Endothelial cell of umbilical vein (primary cell): Measurements from ENCODE around the gene DMD. TPM values are rescaled to one million over a fixed set of nuclear protein-coding genes. Genes with fewer than 3 reads are reported as not detected.

Source experiments
- BruUV-seq: library from RNA; stranded (reverse); fragments of 400-500 nt; replicated peaks from 2 replicates; lab custom pipeline; 2021; lab: Mats Ljungman, UMichigan
- CTCF ChIA-PET: fragments of 300-600, 350-600 bp; sonication (Branson Sonifier 250); formaldehyde crosslinking; loops from one replicate; lab custom pipeline; 2021; ENCODE audit warnings: antibody characterized with exemption, inconsistent platforms; lab: Charles Lee
- POLR2A ChIA-PET: fragments of 300-600, 350-600 bp; sonication (Branson Sonifier 250); formaldehyde crosslinking; loops from one replicate; lab custom pipeline; 2021; ENCODE audit warnings: antibody characterized with exemption, inconsistent platforms; lab: Charles Lee
- DNase-seq: peaks from one replicate; pipeline ENCODE4 v3.0.0-alpha.2; 2011; ENCODE audit warnings: low read depth, low spot score
- FAIRE-seq: peaks from 2 replicates; lab custom pipeline; 2011; peaks lifted over from hg19 to GRCh38; lab: Jason Lieb, UNC
- H2AFZ ChIP-seq: 2 replicates; pipeline ENCODE4 v1.6.0; 2012; ENCODE audit warnings: low read depth, low read length, control low read depth, inconsistent platforms
- H3K27ac ChIP-seq: 2 replicates; pipeline ENCODE4 v1.5.1; 2011; ENCODE audit warnings: low read depth, mild to moderate bottlenecking, control low read depth, low read length, moderate library complexity; ENCODE audit not compliant: insufficient read depth
- H3K27me3 ChIP-seq, 2 experiments: 2 replicates each; pipeline versions ENCODE4 v1.6.0 to v1.6.1; 2011; ENCODE audit warnings: low read length in 2 of 2, mixed read lengths in 1 of 2; ENCODE audit not compliant: control insufficient read depth in 2 of 2, insufficient read depth in 2 of 2
- H3K36me3 ChIP-seq, 2 experiments: 2 replicates in 1 of 2; 3 replicates in 1 of 2; pipeline ENCODE4 v1.5.1; 2011; ENCODE audit warnings: low read length in 2 of 2, mild to moderate bottlenecking in 1 of 2, moderate library complexity in 1 of 2; ENCODE audit not compliant: control insufficient read depth in 2 of 2, insufficient read depth in 2 of 2; ENCODE audit errors: extremely low read depth in 1 of 2
- H3K4me1 ChIP-seq: 3 replicates; pipeline ENCODE4 v1.5.1; 2011; ENCODE audit warnings: mild to moderate bottlenecking, low read length; ENCODE audit not compliant: control insufficient read depth, insufficient read depth; ENCODE audit errors: extremely low read depth
- H3K4me2 ChIP-seq: 2 replicates; pipeline ENCODE4 v1.6.1; 2011; ENCODE audit warnings: low read length, control low read depth, mixed read lengths; ENCODE audit not compliant: insufficient read depth
- H3K4me3 ChIP-seq, 3 experiments: fragments of 200-600 bp in 1 of 3; sonication (generic), shearing (Covaris generic) in 1 of 3; replicated peaks in 1 of 3; 2 replicates each; pipeline ENCODE4 v1.5.1; 2011 to 2016; ENCODE audit warnings: control low read depth in 3 of 3, low read length in 3 of 3, mild to moderate bottlenecking in 2 of 3, inconsistent platforms in 1 of 3, low read depth in 1 of 3, moderate library complexity in 1 of 3; ENCODE audit not compliant: insufficient read depth in 1 of 3
- H3K79me2 ChIP-seq: 2 replicates; pipeline ENCODE4 v1.6.0; 2012; ENCODE audit warnings: low read length, inconsistent platforms; ENCODE audit not compliant: control insufficient read depth, insufficient read depth
- H3K9ac ChIP-seq: replicated peaks from 2 replicates; pipeline ENCODE3; 2011; ENCODE audit warnings: low read length, control low read depth; ENCODE audit not compliant: insufficient read depth; ENCODE audit errors: extremely low read depth
- H3K9me1 ChIP-seq: replicated peaks from 3 replicates; pipeline ENCODE4 v1.6.0; 2011; ENCODE audit warnings: mild to moderate bottlenecking, low read length; ENCODE audit not compliant: control insufficient read depth, insufficient read depth; ENCODE audit errors: extremely low read depth
- H3K9me3 ChIP-seq: replicated peaks from 2 replicates; pipeline ENCODE4 v1.5.1; 2012; ENCODE audit warnings: low read length, inconsistent platforms; ENCODE audit not compliant: control insufficient read depth, insufficient read depth
- H4K20me1 ChIP-seq: replicated peaks from 2 replicates; pipeline ENCODE3; 2011; ENCODE audit warnings: mild to moderate bottlenecking, low read length; ENCODE audit not compliant: control insufficient read depth, insufficient read depth; ENCODE audit errors: extremely low read depth
- EZH2 ChIP-seq: IDR thresholded peaks from 2 replicates; pipeline ENCODE4 v1.6.1; 2012; ENCODE audit warnings: borderline replicate concordance, low read depth, mild to moderate bottlenecking, moderate library complexity, low read length, inconsistent platforms; ENCODE audit not compliant: severe bottlenecking
- FOS ChIP-seq: IDR thresholded peaks from 2 replicates; pipeline ENCODE4 v1.6.1; 2011; ENCODE audit warnings: mild to moderate bottlenecking, low read length, moderate library complexity, borderline replicate concordance; ENCODE audit not compliant: insufficient read depth
- GATA2 ChIP-seq: IDR thresholded peaks from 2 replicates; pipeline ENCODE4 v1.7.0; 2011; ENCODE audit warnings: low read depth, mild to moderate bottlenecking, moderate library complexity, mixed read lengths, low read length; ENCODE audit not compliant: insufficient read length, insufficient read depth
- JUN ChIP-seq: IDR thresholded peaks from 2 replicates; pipeline ENCODE4 v1.6.1; 2011; ENCODE audit warnings: borderline replicate concordance, low read depth; ENCODE audit not compliant: insufficient read length, insufficient read depth
- MYC ChIP-seq: IDR thresholded peaks from one replicate; pipeline ENCODE4 v1.6.1; 2011; ENCODE audit warnings: mild to moderate bottlenecking, low read depth, low read length
- POLR2A ChIP-seq: IDR thresholded peaks from 2 replicates; pipeline ENCODE4 v1.6.1; 2012; ENCODE audit warnings: low read depth, mild to moderate bottlenecking, control low read depth, low read length
- POLR2AphosphoS5 ChIP-seq: IDR thresholded peaks from 2 replicates; pipeline ENCODE4 v1.6.1; 2012; ENCODE audit warnings: low read depth, mild to moderate bottlenecking, control low read depth, low read length, moderate library complexity; ENCODE audit not compliant: insufficient read depth
- dilution Hi-C: fragments of 300-500 bp; cut with MboI; formaldehyde crosslinking; loops from one replicate; pipeline ENCODE4 v1.15.0; 2019; ENCODE audit warnings: low sequenced_read_pairs; ENCODE audit not compliant: extremely low pct_ligation_motif_present
- intact Hi-C: fragments of 100-400 bp; cut with micrococcal nuclease; formaldehyde crosslinking; loops from one replicate; pipeline ENCODE4 v1.10.0; 2022
- polyA plus RNA-seq, 4 experiments: library from polyadenylated mRNA; depleted of rRNA in 3 of 4; stranded (reverse) in 3 of 4; unstranded in 1 of 4; fragments of >200 nt; gene quantifications; 2 replicates each; pipeline versions ENCODE4 v1.2.1 to v1.2.3, GENCODE V29; 2011 to 2012; ENCODE audit warnings: missing spikeins in 1 of 4
- total RNA-seq: library from RNA; stranded (reverse); gene quantifications from 2 replicates; pipeline ENCODE4 v1.2.3, GENCODE V29; 2021
- TF ChIP-seq, protein P1 (sequence below), 2 donors: IDR thresholded peaks; 1 replicate in 1 of 2; 2 replicates in 1 of 2; pipeline ENCODE4 v1.5.1; 2011; ENCODE audit warnings: low read length in 2 of 2, mild to moderate bottlenecking in 2 of 2, moderate library complexity in 2 of 2, control low read depth in 1 of 2, inconsistent platforms in 1 of 2, low read depth in 1 of 2; ENCODE audit not compliant: insufficient read depth in 1 of 2; ENCODE audit errors: extremely low read depth in 1 of 2
- TF ChIP-seq, protein P2 (sequence below): IDR thresholded peaks from 2 replicates; pipeline ENCODE4 v1.6.1; 2011; ENCODE audit not compliant: insufficient read depth, insufficient read length

DMD gene
- total and polyA plus RNA-seq, 2 donors (not counting 3 experiments of a cell fraction or from before 2014, with no cell fraction given): 7.3 to 9.0 TPM

DNA sequence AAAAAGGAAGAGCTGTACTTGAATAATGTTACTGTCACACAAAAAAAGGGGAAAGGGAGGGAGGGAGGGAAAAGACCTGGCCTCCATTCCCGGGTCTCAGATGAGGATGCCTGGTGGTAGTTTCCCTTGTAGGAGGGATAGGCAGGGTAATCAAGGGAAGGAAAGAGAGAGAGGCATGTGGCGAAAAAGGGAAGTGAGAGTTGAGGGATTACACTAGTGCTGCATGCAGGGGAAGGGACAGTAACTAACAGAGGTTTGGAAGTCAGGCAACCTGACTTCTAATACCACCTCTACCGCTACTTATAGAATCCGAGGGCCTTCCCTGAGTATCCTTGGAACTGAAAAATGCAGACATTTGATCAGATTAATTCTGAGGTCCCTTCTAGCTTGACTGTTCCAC lies 1317.8 kb downstream of the DMD start:
- Histone ChIP-seq H3K79me2 (no peaks in the 10 kb centered on the region), H3K9me1 (no peaks in the 10 kb centered on the region), H3K4me2 (no peak overlapping the region), H2AFZ (no peak overlapping the region), H3K9ac (no peak overlapping the region), H3K4me1 (no peaks in the 10 kb centered on the region), H3K27ac (no peak overlapping the region), H3K4me3 (no peak overlapping the region), H4K20me1 (no peaks in the 10 kb centered on the region), H3K9me3 (no peaks in the 10 kb centered on the region), H3K27me3 (no peaks in the 10 kb centered on the region), H3K36me3 (no peaks in the 10 kb centered on the region)
- FAIRE-seq: no peak
- POLR2A ChIA-PET: no interaction called here
- dilution Hi-C loops (no loop called here), intact Hi-C loops (no loop called here)
- TF ChIP-seq, protein P1, sequence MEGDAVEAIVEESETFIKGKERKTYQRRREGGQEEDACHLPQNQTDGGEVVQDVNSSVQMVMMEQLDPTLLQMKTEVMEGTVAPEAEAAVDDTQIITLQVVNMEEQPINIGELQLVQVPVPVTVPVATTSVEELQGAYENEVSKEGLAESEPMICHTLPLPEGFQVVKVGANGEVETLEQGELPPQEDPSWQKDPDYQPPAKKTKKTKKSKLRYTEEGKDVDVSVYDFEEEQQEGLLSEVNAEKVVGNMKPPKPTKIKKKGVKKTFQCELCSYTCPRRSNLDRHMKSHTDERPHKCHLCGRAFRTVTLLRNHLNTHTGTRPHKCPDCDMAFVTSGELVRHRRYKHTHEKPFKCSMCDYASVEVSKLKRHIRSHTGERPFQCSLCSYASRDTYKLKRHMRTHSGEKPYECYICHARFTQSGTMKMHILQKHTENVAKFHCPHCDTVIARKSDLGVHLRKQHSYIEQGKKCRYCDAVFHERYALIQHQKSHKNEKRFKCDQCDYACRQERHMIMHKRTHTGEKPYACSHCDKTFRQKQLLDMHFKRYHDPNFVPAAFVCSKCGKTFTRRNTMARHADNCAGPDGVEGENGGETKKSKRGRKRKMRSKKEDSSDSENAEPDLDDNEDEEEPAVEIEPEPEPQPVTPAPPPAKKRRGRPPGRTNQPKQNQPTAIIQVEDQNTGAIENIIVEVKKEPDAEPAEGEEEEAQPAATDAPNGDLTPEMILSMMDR (IDR thresholded peaks at IDR 0.05; ENCODE audit: extremely low read depth in 1 of 2, insufficient read depth in 1 of 2, low read depth in 1 of 2, low read length in 2 of 2): no peak
- TF ChIP-seq JUN: no peak
- TF ChIP-seq MYC: no peak
- TF ChIP-seq, protein P2, sequence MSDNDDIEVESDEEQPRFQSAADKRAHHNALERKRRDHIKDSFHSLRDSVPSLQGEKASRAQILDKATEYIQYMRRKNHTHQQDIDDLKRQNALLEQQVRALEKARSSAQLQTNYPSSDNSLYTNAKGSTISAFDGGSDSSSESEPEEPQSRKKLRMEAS: no peak
- no peak for TF ChIP-seq POLR2A
- no peak for TF ChIP-seq POLR2AphosphoS5
- TF ChIP-seq GATA2: no peak
- TF ChIP-seq EZH2: no peak
- TF ChIP-seq FOS: no peak
- no peak for DNase-seq
- BruUV-seq: no TSS peak
- CTCF ChIA-PET: no interaction called here
